NCI-H1105 (cell line): Measurements from ENCODE around the gene GRAMD1B.

Experiments
- DNase-seq: peaks from one replicate; lab custom pipeline; 2025; lab: John Stamatoyannopoulos, UW

The GRAMD1B gene

DNA sequence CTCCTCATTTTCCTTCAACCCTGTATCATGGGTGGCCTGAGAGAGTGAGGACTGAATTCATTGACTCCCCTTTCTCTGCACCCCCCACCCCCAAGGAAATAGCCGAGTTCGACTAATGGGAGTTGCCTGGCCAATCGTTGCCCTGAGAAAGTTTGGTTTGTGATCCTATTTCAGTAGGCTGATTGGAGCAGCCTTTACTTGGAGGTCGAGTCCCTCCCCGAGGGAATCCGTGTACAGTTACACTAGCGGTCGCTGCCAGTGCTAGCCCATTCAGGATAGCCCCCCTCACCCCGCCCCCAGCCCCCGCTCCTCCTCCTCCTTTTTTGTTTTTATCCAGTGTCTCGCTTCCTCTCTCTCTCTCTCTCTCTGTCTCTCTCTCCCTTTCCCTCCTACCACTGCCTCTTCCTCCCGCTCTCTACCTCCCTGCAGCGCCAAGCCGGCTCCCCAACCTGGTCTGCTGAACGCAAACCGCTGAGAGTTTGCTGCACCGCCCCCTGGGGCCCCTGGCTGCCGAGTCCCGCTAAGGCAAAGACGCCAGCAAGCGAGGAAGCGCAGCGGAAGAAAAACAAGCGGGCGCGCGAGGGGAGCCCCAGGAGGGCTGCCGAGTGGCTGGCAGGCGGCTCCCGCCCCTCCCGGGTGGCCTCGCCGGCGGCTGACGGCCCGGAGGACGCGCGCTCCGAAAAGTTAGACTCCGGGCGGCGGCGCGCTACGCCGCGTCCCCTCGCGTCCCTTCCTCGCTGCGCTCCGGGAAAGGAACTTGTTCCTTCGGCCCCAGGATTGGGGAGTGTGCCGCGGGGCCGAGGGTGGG lies at the start of gene GRAMD1B:
TSS of gene GRAMD1B (plus strand) at position 357 of the 808 bp plus-strand sequence. CDS start 524 bp downstream, outside the sequence.
- DNase-seq = peak; percentile 88

DNA sequence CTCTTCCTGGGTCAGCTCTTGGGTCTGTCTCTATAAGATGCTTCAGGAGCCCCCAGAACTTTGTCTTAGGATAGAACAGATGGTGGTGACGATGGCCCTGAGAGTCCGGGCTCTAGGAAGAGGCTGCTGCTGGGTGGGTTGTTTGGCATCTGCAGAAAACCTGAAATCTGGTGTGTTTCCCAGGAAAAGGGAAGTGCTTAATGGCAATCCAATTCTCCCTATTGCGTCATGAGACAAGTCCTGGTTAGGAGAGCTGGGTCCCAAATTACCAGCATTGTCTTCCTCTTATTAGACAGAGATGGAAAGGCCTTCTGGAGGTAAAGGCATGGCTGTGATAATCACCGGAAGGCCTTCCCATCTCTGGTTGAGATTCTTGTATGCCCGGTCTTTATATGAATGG lies 48.9 kb upstream of the GRAMD1B start:
- DNase-seq = no peak

DNA sequence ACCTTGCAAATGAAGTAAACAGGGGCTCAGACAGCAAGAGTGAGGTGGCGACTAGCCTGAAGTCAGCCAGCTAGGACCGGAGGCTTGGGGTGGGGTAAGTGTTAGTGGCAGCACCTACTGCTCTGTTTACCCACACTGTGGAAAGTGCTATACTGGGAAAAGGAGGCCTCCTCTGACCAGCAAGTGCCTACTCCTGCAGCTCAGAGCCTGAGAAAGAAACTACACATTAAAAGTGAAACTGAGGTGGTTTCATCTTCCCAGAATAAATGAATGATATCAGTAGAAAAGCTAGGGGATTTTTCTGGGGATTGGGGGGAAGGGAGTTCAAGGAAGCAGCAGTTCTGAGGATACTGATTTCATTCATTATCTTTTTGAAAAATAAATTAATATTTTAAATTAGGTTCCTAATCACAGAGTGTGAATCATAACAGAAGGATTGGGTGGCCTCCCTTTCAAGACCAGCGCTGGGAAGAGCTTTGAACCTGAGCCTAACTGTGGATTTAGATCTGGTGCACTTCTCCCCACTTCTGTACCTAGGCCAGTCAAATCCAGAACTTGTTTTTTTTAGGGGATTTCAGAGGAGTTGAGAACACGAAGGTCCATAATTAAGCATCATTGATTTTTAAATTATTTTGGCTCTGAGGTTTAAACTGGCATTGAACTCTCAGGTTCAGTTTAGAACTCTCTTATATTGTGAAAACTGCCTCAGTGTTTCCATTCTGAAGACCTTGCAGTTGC lies 48.1 kb upstream of the GRAMD1B start:
- no peak for DNase-seq

DNA sequence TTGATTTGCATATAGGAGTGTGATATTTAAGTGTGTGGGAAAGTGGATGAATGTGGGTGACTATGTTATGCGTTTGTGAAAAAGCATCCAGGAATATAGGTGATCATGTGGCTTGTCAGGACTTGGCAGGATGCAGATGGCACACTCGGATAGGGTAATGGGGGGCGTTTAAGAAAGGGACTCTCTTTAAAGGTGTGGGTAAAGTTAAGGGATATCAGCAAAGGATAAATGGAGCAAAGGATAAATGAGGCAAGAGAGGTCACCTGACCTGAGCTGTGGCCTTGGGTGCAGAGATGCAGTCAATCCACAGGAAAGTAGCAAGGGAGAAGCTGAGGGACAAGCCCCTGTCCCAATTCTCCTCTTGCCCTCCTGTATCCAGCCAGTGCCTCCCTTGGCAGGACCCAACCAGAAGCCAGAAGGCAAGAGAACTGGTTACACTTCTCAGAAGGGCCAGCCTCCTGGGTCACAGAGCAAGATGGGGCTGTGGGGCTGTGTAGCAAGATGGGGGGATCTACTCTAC lies 47.5 kb upstream of the GRAMD1B start:
- DNase-seq = no peak

DNA sequence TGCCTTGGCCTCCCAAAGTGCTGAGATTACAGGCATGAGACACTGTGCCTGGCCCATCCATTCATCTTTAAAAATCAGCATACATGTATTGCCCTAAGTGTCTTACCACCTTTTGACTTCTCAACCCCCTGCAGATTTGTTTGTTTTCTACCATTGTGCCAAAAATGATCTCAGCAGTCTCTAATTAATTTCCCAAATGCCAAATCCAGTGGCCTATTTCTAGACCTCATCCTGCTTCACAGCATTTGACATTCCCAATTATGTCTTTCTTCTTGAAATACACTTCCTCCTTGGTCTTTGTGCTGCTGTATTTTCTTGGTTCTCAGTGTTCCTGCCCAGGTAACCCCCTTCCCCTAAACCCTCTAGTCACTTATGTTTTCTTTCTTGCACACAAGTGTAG lies 46.0 kb upstream of the GRAMD1B start:
- DNase-seq = no peak

DNA sequence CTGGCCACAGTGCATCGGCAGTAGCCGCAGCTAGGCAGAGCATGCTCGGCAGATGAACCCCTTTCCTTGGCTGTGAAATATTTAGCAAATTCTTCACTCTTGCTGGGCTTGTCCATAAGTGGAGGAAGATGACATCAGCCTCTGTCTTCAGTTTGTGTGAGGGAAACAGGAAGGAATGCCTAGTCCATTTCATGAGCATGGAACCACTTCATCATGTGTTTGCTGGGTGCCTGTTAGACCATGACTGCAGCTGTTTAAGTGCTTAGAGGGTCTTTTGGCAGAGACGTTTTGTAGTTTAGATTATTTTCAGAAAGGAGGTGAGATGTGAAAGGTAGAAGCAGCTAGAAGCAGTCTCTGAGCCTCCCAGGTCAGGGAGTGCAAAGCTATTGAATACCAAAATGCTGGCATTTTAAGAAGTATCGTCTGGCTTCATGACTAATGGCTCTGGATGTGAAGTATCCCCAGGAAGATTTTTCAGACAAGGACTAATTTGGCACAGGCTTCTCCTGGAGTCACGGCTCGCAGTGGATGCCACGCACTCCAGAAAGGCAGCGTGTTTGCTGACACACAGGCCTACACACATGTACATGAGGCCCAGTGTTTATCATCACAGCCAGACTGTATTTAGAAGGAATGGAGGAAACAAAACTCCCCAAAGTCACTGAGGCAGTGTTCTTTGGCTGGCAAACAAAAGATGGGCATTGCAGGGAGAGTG lies 43.1 kb upstream of the GRAMD1B start:
- DNase-seq = no peak

DNA sequence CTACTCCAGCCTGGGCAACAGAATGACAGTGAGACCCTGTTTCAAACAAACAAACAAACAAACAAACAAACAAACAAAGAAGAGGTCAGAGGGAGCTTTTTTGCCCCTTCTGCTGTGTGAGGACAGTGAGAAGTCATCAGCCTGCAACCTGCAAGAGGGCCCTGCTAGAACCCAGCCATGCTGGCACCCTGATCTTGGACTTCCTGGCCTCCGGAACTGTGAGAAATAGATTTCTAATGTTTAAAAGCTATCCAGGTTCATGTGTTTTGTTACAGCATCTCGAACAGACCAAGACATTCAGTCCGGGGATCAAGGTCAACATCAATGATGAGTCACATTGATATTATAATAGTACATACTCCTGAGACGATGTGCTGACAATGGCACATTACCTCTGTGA lies 41.4 kb upstream of the GRAMD1B start:
- no peak for DNase-seq

DNA sequence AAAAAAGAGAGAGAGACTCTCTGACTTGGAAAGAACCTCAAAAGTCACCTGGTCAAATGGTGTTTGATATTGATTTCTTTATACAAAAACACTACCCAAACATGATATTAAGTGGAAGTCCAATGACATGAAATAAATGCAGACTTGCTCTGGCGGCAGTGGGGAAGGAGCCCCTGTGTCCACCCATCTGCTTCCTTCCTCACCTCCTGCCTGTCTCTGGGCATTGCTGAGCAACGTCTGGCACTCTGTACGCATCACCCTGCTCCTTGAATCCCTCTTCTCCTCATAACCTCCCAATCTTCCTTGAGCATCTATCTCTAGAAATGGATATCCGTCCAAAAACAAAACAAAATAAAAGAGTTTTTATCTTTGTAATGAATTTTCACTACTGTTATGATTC lies 39.9 kb upstream of the GRAMD1B start:
- DNase-seq = no peak

DNA sequence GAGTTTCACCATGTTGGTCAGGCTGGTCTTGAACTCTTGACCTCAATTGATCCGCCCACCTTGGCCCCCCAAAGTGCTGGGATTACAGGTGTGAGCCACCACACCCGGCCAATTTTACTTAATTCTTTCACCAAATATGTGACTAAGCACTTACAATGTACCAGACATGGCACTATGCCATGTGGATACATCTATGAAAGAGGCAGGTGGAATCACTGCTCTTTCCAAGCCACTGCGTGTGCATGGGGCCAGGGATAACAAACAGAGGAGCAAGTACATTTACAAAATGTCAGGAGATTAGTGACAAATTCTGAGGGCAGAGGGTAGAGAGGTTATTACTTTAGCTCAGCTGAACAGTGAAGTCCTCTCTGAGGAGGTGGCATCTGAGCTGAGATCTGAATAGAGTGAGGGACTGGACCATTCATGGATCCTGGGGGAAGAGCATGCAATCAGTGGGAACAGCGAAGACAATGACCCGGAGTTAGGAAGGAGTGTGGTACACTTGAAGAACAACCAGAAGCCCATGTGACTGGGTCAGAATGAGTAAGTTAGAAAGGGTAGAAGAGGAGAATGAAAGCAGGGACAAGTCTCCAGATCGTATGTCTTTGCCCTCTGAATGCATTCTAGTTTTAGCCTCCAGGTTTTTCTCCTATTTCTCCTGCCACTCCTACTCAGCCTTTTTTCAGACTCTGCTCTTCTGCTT lies 38.3 kb upstream of the GRAMD1B start:
- DNase-seq = no peak

DNA sequence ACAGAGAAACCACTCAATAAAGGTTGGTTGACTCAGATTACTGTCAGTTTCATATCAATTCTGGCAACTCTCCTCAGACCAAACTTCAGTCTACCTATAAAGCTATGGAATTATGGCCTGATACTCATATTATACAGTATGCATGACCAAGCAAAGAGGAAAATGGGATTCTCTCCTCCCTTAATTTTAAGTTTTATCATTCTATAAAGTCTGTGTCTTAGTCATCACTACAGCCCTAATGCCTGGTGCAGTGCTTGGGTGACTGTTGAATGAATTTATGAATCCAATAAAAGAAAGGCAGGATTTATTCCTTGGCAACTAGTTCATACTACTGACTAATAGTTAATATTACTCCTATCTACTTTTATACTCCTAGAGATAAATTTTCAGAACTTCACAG lies 37.6 kb upstream of the GRAMD1B start:
- no peak for DNase-seq

DNA sequence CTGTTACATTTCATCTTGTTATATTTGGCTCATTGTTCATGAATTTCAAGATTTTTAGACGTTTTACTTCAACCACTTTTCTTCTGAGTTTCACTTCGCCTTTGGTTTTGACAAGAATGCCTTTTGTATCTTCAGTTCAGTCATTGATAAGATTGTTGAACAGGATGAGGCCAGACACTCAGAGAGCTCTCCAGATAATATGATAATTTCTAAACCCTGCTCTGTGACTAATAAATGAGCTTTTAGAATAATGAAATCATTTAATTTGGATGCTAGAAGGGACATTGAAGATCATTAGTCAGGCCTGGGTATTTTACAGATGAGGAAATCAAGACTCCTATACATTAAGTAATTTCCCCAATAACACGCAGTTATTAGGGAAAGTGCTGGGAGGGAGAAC lies 37.2 kb upstream of the GRAMD1B start:
- DNase-seq = no peak

DNA sequence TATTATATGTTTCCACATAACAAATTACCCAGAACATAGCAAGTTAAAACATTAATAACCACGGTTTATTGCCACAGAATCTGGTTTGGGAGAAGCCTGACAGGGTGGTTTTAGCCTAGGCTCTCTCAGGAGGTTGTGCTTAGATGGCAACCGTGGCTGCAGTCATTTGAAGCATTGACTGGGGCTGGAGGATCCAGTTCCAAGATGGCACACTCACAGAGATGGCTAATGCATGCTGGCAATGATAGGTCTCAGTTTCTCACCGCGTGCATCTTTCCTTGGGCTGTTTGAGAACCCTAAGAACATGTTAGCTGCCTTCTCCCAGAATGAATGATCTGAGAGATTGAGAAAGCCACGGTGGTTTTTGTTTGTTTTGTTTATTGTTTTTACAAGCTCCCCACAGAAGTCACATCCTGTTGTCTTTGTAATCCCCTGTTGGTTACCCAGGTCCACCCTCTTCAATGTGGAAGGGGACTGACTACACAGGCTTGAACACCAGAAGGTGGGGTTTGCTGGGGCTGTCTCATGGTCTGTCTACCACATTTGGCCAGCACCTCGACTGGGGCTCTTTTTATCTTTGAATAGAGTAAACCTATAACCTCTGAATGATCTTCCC lies 36.6 kb upstream of the GRAMD1B start:
- no peak for DNase-seq

DNA sequence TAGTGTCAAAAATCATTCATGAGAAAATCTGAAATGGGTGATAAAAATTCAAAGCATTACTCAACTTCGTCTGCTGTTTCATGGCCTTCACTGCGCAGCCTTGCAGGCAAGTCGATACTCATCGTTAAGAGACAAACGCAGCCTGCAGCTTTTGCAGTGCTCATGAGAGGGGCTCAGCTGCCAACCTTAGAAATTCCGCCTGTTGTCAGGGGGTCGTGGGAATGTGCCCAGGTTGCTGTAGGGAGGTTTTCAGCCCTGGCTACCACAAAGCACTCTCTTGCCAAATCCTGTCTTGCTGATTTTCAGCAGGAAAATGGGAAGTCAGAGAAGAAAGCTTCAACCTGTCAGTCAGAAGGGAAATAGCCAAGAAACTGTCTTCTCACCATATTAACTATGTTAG lies 25.4 kb upstream of the GRAMD1B start:
- no peak for DNase-seq

DNA sequence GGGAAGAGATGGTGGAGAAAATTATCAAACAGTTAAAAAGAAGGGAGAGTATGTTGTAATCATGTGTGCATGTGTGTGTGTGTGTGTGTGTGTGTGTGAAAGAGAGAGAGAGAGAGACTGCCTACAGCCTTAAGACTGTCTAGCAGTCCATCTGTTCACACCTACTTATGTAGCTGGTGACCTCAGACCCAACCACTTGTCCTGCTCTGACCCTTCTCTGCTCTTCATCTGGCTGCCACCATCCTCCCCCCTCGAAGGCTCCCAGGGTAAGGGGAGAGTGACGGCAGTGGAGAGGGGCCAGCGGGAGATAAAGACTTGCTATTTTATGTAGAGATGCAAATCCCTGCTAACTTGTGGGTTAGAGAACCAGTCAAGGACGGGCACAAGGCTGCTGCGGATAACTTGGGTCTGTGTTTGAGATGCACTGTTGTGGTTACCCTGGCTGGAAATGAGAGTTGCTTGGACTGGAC lies 24.9 kb upstream of the GRAMD1B start:
- DNase-seq = no peak

DNA sequence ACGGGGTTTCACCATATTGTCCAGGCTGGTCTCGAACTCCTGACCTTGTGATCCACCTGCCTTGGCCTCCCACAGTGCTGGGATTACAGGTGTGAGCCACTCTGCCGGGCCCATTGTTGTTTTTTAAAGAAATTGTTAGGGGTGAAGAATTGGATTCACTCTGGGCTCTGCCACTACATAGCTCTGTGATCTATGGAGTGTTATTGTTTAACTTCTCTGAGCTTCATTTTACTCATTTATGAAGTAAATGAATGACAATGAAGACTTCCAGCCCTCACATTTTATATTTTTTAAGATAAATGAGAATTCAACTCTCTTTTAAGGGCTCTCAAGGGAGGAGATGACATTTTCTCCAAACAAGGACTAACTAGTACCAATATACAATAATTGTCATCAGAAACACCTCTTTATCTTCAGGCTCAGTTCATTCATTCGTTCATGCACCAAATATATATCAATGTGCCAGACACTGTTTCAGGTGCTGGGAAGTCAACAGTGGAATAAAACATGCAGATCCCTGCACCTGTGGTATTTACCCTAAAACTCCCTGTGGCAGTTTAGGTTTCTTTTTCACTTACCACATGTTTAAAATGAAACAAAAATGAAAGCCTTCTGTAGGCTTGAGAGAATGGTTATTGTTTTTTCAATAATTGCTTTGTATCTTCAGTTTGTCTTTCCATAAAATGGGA lies 23.5 kb upstream of the GRAMD1B start:
- DNase-seq = no peak

DNA sequence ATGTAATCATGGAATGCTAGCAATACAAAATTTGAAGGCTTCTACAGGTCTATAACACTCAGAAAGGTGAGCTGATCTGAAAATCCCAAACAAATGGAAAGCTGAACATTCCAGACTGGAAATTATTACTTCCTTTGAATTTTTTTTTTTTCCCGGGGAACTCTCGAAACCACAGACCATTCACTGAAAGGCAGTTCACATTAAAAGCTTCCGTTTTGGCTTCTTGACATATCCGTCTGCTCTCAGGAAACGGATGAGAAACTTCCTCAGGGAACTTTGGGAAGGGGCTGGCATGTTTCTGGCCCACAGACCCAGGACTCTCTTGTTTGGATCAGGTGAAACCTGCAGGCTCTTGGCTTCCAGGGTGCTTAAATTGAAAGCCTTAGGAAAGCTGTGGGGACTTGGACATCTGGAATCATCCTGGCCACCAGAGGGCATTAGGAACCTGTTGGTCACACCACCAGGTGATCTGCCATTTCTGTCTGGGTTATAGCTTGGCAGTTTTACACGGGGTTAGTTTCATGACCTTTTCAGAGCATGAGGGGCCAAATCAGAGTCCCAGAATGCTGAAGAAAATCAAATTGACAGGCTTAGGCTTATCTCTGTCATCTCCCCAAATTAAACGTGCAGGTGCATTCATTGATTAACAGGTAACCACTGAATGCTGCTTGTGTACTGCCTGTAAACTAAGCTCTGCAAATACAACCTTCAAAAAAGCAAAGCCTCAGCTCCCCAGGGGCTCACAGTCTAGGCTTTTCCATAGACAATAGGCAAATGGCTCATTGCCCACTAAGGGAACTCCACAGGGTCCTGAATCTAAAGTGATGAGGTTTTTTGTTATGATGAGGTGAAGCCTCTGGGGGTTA lies 22.7 kb upstream of the GRAMD1B start:
- DNase-seq = peak; percentile 88

DNA sequence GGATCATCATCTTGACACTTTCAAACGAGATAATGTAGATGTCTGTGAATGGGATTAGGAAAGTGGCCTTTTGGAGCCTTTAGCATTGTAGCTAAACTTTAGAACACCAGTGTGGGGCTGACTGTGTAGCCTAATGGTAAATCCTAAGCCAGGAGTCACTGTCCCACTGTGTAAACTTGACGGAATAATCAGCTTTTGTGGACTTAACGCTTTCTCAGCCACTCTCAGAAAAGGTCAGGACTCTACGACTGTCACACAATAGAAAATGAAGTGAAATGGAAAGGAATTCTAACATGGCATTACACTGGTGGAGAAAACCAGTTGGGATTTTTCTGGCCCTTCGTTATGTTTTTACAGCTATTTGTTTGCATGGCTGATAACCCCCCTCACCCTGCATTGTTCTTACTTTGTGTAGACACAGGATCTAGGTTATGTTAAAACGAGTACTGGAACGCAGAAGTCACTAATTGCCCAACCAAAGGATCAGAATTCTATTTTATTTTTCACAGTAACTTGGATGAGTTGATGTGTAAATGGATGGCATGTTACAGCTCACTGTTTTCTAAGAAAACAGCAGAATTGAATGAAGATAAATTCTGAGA lies 22.0 kb upstream of the GRAMD1B start:
- DNase-seq = no peak

DNA sequence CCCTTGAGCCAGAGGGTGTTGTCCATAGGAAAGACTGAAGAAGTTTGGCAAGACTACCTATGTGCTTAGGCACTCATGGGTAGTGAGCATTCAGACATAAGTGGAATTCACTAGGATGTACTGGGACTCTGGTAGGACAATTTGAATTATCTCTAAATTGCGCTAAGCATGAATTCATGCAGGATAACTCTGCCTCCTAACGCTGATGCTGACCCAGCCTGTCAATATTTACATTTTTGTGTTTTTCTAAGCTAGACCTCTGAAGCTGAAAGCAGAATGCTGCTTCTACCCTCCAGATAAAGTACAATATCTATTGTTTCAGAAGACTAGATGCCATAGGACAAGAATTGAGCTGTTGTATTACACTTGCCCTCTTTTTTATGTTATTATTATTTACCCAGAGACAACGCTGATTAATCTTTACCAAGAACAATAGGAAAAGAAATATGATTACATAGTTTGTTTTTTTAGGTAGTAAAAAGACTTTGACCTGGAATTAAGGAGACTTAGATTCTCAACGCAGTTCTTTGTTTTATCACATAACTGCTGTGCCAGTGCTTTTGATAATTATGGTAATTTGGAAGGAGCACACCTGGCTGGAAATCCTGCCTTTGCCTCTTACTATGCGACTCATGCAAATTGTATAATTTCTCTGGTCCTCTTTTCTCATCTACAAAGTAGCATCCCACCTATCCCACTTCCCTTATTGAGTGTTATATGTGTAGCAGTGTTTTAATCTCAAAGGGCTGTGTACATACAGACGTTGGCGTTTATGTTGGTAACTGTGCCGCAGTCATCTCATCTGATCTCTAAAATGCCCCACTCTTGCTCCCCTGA lies 21.2 kb upstream of the GRAMD1B start:
- peak; percentile 38 for DNase-seq
